ENCODE data around the gene CYP19A1.

- TF ChIP-seq EZH2phosphoT487 (IDR thresholded peaks at IDR 0.05; ENCODE audit: insufficient read depth, low read depth) (no peak), EZH2 (IDR thresholded peaks at IDR 0.05; ENCODE audit: insufficient read depth, poor library complexity, severe bottlenecking) (no peak)
Observed at GRCh38 chr15:51353976-51354375, 15.6 kb upstream of the CYP19A1 start.

Measured in GM23248 (cell line).